ENCODE measurements around the gene CDX1. TPM values are rescaled to one million over a fixed set of nuclear protein-coding genes. Genes with fewer than 3 reads are reported as not detected.

Gene CDX1
- total and polyA plus RNA-seq, 2 of the 8 experiments (the other 6 are each of a cell fraction or from before 2014, with no cell fraction given) = not detected

DNA sequence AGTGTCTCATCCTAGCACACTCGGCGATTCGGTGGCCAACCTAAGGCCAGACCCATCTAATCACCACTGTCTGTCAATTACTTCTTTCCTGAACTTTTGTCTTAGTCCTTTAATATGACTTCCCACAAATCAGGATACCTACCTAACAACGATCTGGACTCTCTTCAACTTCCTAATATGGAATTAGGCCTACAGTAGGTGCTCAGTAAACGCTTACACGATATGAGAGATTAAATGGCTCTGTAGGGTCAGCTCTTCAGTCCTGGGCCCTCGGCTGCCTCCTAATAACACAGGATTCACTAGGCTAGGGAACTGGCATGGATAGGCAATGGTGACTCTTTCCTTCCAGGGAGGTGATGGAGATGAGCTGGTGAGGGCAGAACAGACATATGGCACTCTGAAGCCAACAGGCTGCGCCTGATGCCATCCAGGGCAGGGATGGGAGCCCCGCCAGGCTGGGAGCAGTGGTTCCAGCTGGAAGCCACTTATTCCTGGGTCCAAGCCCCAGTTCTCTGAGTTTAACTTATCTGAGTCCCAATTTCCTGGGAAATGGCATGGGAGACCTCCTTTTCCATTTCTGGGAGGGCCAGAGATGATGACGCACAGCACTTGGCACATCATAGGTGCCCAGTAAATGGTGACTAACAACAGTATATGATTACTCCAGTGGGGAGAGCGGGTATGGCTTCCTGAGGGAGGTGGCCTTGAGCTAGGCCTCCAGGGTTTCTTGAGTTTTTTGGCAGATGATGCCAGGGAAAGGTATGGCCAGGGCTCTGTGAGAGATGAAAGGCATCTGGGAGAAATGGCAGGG, 18.3 kb upstream of the CDX1 start (continued):
- TF ChIP-seq NRF1 (IDR thresholded peaks at IDR 0.05; ENCODE audit: low read depth, low read length) = no peak
- no peak for TF ChIP-seq CHD1 (IDR thresholded peaks at IDR 0.05; ENCODE audit: low read depth, low read length)
- TF ChIP-seq TEAD4 (IDR thresholded peaks at IDR 0.05; ENCODE audit: low read depth, low read length) = no peak
- TF ChIP-seq, protein P1, sequence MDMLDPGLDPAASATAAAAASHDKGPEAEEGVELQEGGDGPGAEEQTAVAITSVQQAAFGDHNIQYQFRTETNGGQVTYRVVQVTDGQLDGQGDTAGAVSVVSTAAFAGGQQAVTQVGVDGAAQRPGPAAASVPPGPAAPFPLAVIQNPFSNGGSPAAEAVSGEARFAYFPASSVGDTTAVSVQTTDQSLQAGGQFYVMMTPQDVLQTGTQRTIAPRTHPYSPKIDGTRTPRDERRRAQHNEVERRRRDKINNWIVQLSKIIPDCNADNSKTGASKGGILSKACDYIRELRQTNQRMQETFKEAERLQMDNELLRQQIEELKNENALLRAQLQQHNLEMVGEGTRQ (IDR thresholded peaks at IDR 0.05; ENCODE audit: low read length) = no peak

Data from H1 (cell line).